Heart left ventricle (tissue), 16 donors: ENCODE measurements around the gene EHMT1. TPM values are rescaled to one million over a fixed set of nuclear protein-coding genes. Genes with fewer than 3 reads are reported as not detected.
A peak's percentile ranks its signal among the peaks of the same experiment; 100 is the strongest.

Experiments
- ATAC-seq, 4 donors: fragments of 200-7000 bp; cut with Tn5 transposase; one replicate each; pipeline ENCODE4 v1.9.1; 2020 to 2022; ENCODE audit warnings: moderate library complexity in 4 of 4, mild to moderate bottlenecking in 3 of 4, moderate number of reproducible peaks in 1 of 4
- DNase-seq, 5 donors: peaks; one replicate each; pipeline ENCODE4 v3.0.0-alpha.2; 2020
- H3K27ac ChIP-seq, 12 donors: fragments of 200-600 bp; sonication (generic) in 4 of 12; one replicate each; pipeline versions ENCODE4 v1.5.0 to v1.8.0; 2016 to 2022; ENCODE audit warnings: mild to moderate bottlenecking in 2 of 12
- H3K27me3 ChIP-seq, 9 donors: fragments of 200-600 bp; sonication (generic) in 2 of 9; one replicate each; pipeline versions ENCODE4 v1.5.1 to v1.8.0; 2016 to 2022; ENCODE audit warnings: mild to moderate bottlenecking in 3 of 9
- H3K36me3 ChIP-seq, 9 donors: fragments of 200-600 bp; sonication (generic) in 2 of 9; one replicate each; pipeline versions ENCODE4 v1.5.0 to v1.8.0; 2018 to 2022; ENCODE audit warnings: mild to moderate bottlenecking in 2 of 9
- H3K4me1 ChIP-seq, 12 donors: fragments of 200-600 bp; sonication (generic) in 4 of 12; one replicate each; pipeline versions ENCODE4 v1.5.0 to v1.8.0; 2016 to 2022; ENCODE audit warnings: mild to moderate bottlenecking in 3 of 12
- H3K4me3 ChIP-seq, 12 donors: fragments of 200-600 bp; sonication (generic) in 4 of 12; one replicate each; pipeline versions ENCODE4 v1.5.0 to v1.8.0; 2017 to 2022; ENCODE audit warnings: mild to moderate bottlenecking in 9 of 12, moderate library complexity in 4 of 12
- H3K9me3 ChIP-seq, 12 donors: fragments of 200-600 bp; sonication (generic) in 4 of 12; one replicate each; pipeline versions ENCODE4 v1.5.0 to v1.8.0; 2016 to 2022; ENCODE audit warnings: mild to moderate bottlenecking in 1 of 12
- POLR2A ChIP-seq, 2 donors: fragments of 450-650 bp; IDR thresholded peaks; one replicate each; pipeline ENCODE4 v1.6.1; 2017; ENCODE audit warnings: antibody characterized with exemption in 2 of 2, mild to moderate bottlenecking in 2 of 2, moderate library complexity in 2 of 2
- WGBS, 4 donors: extraction: QIAGEN DNeasy Blood & Tissue Kit in 2 of 4; methylation state at CpG; one replicate each; pipeline versions ENCODE4 v1.1.5 to v1.1.7; 2013 to 2018; 5-methylcytosine and 5-hydroxymethylcytosine counted together
- intact Hi-C, 10 donors: fragments of 100-400 bp; cut with DNase I; formaldehyde crosslinking; loops; one replicate each; pipeline versions ENCODE4 v1.11.1 to v1.14.2; 2022
- polyA plus RNA-seq, 2 donors: library from polyadenylated mRNA; stranded (reverse); fragments of 200-250 nt; gene quantifications; one replicate each; pipeline ENCODE4 v1.2.3, GENCODE V29; 2013
- total RNA-seq, 9 donors: library from RNA; depleted of rRNA in 2 of 9; stranded (reverse); fragments of >200 nt in 2 of 9; fragmentation: NEBNext Ultra II Directional in 3 of 9; extraction: Animal tissue kit (Norgen Biotek cat#: 25700) in 3 of 9; gene quantifications; one replicate each; pipeline versions ENCODE4 v1.1.0 to v1.2.4, GENCODE V29; 2016 to 2023
- TF ChIP-seq, protein P1 (sequence below), 12 donors: fragments of 200-600 bp; sonication (generic) in 4 of 12; IDR thresholded peaks; one replicate each; pipeline versions ENCODE4 v1.5.0 to v1.8.0; 2018 to 2022; ENCODE audit warnings: antibody characterized with exemption in 12 of 12, mild to moderate bottlenecking in 5 of 12
- donor health status: ischemic (EF 13 %, LVEDD 7.1; RV severe dilation, severe dysfunction).
- donor health status: healthy with polysubstance abuse.
- donor health status: DM: no; HTN: yes; CAD: no.
- donor health status: DM: no; HTN: no; CAD: no.
- donor health status: ischemic (EF 25% LVEDD 6.9; RV normal size, moderate dysfunction).
- donor health status: ischemic (EF 25% LVEDD 5.7; RV mildly dilated, moderate dysfunction).
- donor health status: healthy.
- donor health status: DM: yes; HTN: yes; CAD: no.
- donor health status: ischemic (EF 35%, LVEDD 5.7; RV mildly dilated, moderate dysfunction).
- donor health status: nonischemic (EF 11% LVEDD 7.7; RV severe dilation, severe dysfunction).
- donor health status: DM: yes; HTN: yes; CAD: no.
- donor health status: PGD.
- donor health status: ischemic (EF 29% LVEDD 5.4; RV normal size, mild dysfunction).
- donor health status: nonischemic (EF 23%, LVEDD 6.1; RV moderate dilation, normal function).

EHMT1 gene
- total and polyA plus RNA-seq, 11 donors = 24.5 to 55.9 (median 28.9) TPM

GRCh38 chr9:137612741-137613142 is 6.1 kb upstream of the EHMT1 start:
- TF ChIP-seq, protein P1, sequence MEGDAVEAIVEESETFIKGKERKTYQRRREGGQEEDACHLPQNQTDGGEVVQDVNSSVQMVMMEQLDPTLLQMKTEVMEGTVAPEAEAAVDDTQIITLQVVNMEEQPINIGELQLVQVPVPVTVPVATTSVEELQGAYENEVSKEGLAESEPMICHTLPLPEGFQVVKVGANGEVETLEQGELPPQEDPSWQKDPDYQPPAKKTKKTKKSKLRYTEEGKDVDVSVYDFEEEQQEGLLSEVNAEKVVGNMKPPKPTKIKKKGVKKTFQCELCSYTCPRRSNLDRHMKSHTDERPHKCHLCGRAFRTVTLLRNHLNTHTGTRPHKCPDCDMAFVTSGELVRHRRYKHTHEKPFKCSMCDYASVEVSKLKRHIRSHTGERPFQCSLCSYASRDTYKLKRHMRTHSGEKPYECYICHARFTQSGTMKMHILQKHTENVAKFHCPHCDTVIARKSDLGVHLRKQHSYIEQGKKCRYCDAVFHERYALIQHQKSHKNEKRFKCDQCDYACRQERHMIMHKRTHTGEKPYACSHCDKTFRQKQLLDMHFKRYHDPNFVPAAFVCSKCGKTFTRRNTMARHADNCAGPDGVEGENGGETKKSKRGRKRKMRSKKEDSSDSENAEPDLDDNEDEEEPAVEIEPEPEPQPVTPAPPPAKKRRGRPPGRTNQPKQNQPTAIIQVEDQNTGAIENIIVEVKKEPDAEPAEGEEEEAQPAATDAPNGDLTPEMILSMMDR (IDR thresholded peaks at IDR 0.05) = no peak
- TF ChIP-seq POLR2A (IDR thresholded peaks at IDR 0.05) = no peak
- 54 to 80% (median 69%) methylated on average over 2 to 8 of the region's 8 CpGs for WGBS, 4 donors
- H3K27ac ChIP-seq = peak overlapping the region in 4 of 12 donors; percentile 2 to 57 (median 36)
- H3K4me3 ChIP-seq = no peak overlapping the region
- no peaks in the 10 kb centered on the region for H3K9me3 ChIP-seq
- intact Hi-C loops = no loop called here
- H3K4me1 ChIP-seq = peaks cover 0 to 57% (median 30%) of the 10 kb centered on the region in 12 donors
- DNase-seq (peak in 1 of 5 donors; percentile 25), ATAC-seq (no peak)
- H3K27me3 ChIP-seq = no peaks in the 10 kb centered on the region
- H3K36me3 ChIP-seq = peaks cover 0 to 37% (median 27%) of the 10 kb centered on the region in 9 donors

DNA sequence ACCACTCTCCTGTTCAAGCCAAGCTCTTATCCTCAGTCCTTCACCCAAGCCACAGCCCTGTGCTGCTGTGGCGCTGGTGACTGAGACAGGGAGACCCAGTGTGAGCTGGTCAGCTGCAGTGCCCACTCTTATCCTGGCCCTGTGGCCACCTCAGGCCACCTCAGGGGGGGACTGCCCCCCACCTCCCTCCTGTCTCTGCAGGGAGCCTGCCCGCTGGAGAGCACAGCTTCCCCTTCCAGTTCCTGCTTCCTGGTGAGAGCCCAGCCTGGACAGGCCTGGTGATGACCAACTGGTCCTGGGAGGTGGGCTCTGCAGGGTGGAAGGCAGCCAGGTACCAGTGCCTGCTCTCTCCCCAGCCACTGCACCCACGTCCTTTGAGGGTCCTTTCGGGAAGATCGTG is 5.5 kb upstream of the EHMT1 start:
- Histone ChIP-seq H3K27ac (peak overlapping the region in 2 of 12 donors; percentile 2 to 57), H3K9me3 (no peaks in the 10 kb centered on the region), H3K4me3 (no peak overlapping the region), H3K36me3 (peaks cover 0 to 37% (median 27%) of the 10 kb centered on the region in 9 donors), H3K27me3 (no peaks in the 10 kb centered on the region), H3K4me1 (peaks cover 0 to 56% (median 31%) of the 10 kb centered on the region in 12 donors)
- TF ChIP-seq, protein P1 (IDR thresholded peaks at IDR 0.05) = no peak
- no peak for TF ChIP-seq POLR2A (IDR thresholded peaks at IDR 0.05)
- WGBS, 4 donors = 67 to 89% (median 85%) methylated on average over 5 of the region's 5 CpGs
- ATAC-seq = no peak
- intact Hi-C loops = no loop called here
- no peak for DNase-seq

- WGBS, 4 donors = 86 to 100% (median 93%) methylated on average over 2 to 27 of the region's 27 CpGs
- ATAC-seq = no peak
- Histone ChIP-seq H3K9me3 (no peaks in the 10 kb centered on the region), H3K4me1 (peaks cover 0 to 51% (median 31%) of the 10 kb centered on the region in 12 donors), H3K27me3 (no peaks in the 10 kb centered on the region), H3K36me3 (peaks cover 0 to 37% (median 27%) of the 10 kb centered on the region in 9 donors), H3K4me3 (no peak overlapping the region), H3K27ac (no peak overlapping the region)
- TF ChIP-seq, protein P1 (IDR thresholded peaks at IDR 0.05) = no peak
- no peak for TF ChIP-seq POLR2A (IDR thresholded peaks at IDR 0.05)
- intact Hi-C loops = no loop called here
- DNase-seq = no peak
These were observed 4.9 kb upstream of the EHMT1 start for GRCh38 chr9:137613738-137614523.

GRCh38 chr9:137614631-137615386 is 4.0 kb upstream of the EHMT1 start:
- DNase-seq = peak in 1 of 5 donors; percentile 61
- 92 to 96% (median 95%) methylated on average over 19 to 25 of the region's 25 CpGs for WGBS, 4 donors
- intact Hi-C loops = loop anchor here in 1 of 10 donors (5.0 kb wide), 1 partner anchor 38 kb away; the partner anchor contains the start of gene DPH7

More at GRCh38 chr9:137614631-137615386, 4.0 kb upstream of the EHMT1 start:
- no peaks in the 10 kb centered on the region for H3K27me3 ChIP-seq
- no peak for ATAC-seq
- peaks cover 0 to 37% (median 27%) of the 10 kb centered on the region in 9 donors for H3K36me3 ChIP-seq
- H3K4me1 ChIP-seq = peaks cover 0 to 56% (median 33%) of the 10 kb centered on the region in 12 donors
- no peak overlapping the region for H3K27ac ChIP-seq
- H3K9me3 ChIP-seq = no peaks in the 10 kb centered on the region
- no peak for TF ChIP-seq POLR2A (IDR thresholded peaks at IDR 0.05)
- TF ChIP-seq, protein P1 (IDR thresholded peaks at IDR 0.05) = no peak
- H3K4me3 ChIP-seq = no peak overlapping the region
